ENCODE results near the gene SLC7A14.

The SLC7A14 gene

DNA sequence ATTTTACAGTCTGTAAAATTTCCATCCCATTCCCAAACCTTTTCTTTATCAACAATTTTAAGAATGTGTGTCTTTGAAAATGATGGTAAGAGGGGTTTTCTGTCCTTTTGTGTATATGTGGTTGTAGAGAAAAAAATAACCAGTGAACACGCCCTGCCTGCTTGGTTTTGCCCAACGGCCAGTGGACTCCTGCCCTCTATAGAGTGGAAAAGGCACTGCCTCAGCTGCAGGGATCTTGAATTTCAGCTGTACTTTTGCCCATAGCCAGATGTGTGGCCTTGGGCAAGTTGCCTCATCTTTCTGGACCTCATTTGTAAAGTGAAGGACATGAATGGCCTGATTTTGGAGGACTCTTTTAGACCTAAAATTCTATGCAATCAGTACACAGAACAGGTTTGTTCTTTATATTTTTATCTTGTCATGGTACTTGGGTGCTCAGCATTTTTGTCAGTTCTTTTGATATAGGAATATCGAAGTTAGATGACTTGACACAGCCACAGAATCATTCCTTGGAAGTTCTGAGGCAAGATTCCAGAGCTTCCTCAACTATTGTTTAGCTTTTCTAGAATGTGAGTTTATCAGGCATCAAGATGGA, 86.2 kb downstream of the SLC7A14 start:
- Mint-ChIP-seq H3K27me3 (peaks cover 2% of the 10 kb centered on the region), H3K27ac (no peak overlapping the region), H3K36me3 (no peaks in the 10 kb centered on the region), H3K4me3 (no peak overlapping the region), H3K9me3 (no peaks in the 10 kb centered on the region), H3K4me1 (no peaks in the 10 kb centered on the region)

DNA sequence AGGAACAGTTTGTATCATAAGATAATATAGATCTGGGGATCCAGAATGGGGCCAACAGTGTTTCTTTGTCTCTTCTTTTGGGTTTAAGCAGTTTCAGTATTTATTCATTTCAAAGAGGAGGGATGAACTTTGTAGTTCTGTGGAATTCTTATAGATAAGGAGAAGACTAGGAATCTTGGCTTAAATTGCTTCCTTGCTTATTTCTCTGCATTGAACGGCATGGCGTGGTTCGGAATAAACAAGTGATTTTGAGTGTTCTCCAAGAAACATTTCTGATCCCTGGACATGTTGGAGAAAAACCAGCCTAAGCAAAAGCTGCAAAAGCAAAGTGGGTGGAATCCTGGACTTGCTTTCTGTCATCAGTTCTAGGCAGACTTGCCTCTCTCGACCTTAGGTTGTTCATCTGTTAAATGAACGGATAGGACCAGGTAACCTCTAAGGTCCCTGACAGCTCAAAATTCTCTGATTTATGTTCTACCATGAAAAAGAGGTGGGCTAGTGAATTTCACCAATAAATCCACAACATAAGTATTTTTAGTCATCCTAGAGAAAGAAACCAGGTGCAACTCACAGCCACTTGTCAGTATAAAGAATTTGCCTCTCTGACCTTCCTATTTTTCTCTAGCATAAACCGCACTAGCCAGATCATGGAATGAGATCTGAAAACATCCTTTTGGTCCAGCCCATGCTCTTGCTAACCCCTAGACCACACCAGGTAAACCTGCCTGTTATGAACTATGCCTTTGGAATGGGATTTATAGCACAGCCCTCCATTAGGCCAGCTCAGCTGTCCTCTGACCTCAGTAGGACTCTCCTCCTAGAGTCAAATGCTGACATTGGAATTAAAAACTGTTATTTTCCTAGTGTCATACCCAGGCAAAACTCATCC, 88.4 kb downstream of the SLC7A14 start:
- Mint-ChIP-seq H3K4me3 (no peak overlapping the region), H3K4me1 (no peaks in the 10 kb centered on the region), H3K36me3 (no peaks in the 10 kb centered on the region), H3K27ac (no peak overlapping the region), H3K27me3 (peaks cover 2% of the 10 kb centered on the region), H3K9me3 (no peaks in the 10 kb centered on the region)

- Mint-ChIP-seq H3K36me3 (no peaks in the 10 kb centered on the region), H3K4me1 (no peaks in the 10 kb centered on the region), H3K27me3 (peaks cover 2% of the 10 kb centered on the region), H3K27ac (no peak overlapping the region), H3K9me3 (no peaks in the 10 kb centered on the region), H3K4me3 (no peak overlapping the region)
These were observed 89.1 kb downstream of the SLC7A14 start for GRCh38 chr3:170496868-170497140.

DNA sequence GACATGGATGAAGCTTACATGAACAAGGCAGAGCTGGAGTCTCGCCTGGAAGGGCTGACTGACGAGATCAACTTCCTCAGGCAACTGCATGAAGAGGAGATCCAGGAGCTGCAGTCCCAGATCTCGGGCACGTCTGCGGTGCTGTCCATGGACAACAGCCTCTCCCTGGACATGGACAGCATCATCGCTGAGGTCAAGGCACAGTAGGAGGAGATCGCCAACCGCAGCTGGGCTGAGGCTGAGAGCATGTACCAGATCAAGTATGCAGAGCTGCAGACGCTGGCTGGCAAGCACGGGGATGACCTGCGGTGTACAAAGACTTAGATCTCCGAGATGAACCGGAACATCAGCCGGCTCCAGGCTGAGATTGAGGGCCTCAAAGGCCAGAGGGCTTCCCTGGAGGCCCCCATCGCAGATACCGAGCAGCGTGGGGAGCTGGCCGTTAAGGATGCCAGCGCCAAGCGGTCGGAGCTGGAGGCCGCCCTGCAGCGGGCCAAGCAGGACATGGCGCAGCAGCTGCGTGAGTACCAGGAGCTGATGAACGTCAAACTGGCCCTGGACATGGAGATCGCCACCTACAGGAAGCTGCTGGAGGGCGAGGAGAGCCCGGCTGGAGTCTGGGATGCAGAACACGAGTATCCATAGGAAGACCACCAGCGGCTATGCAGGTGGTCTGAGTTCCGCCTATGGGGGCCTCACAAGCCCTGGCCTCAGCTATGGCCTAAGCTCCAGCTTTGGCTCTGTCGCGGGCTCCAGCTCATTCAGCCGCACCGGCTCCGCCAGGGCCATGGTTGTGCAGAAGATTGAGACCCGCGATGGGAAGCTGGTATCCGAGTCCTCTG, 89.6 kb downstream of the SLC7A14 start:
- Mint-ChIP-seq H3K4me1 (no peaks in the 10 kb centered on the region), H3K4me3 (no peak overlapping the region), H3K27ac (no peak overlapping the region), H3K9me3 (no peaks in the 10 kb centered on the region), H3K36me3 (no peaks in the 10 kb centered on the region), H3K27me3 (peaks cover 2% of the 10 kb centered on the region)

GRCh38 chr3:170494766-170495165, 91.1 kb downstream of the SLC7A14 start:
- Mint-ChIP-seq H3K27me3 (peaks cover 2% of the 10 kb centered on the region), H3K27ac (no peak overlapping the region), H3K4me1 (no peaks in the 10 kb centered on the region)

DNA sequence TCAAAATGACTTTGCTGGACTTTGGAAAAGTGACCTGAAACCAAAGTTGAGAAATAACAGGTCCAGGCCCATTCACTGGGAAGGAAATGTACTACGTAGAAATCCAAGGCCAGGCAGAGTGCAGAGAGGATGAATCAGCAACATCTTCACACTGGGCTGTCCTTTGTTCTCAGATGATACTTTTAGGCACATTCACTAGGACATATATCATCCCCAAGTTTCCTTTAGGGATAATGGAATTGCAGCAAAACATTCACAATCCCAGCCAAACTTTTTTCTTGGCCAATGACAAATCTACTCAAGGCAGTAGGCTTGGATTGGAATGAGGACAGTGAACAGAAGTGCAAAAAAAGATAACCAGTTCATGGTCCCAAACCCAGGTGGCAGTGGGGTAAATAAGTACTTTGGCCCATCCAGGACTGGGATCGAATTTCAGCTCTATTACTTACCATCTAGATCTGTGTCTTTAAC, 92.1 kb downstream of the SLC7A14 start:
- Mint-ChIP-seq H3K36me3 (no peaks in the 10 kb centered on the region), H3K4me3 (no peak overlapping the region), H3K27ac (no peak overlapping the region), H3K4me1 (no peaks in the 10 kb centered on the region), H3K9me3 (no peaks in the 10 kb centered on the region), H3K27me3 (peaks cover 2% of the 10 kb centered on the region)

More at GRCh38 chr3:170494766-170495165, 91.1 kb downstream of the SLC7A14 start:
- Mint-ChIP-seq H3K36me3 (no peaks in the 10 kb centered on the region), H3K9me3 (no peaks in the 10 kb centered on the region), H3K4me3 (no peak overlapping the region)

DNA sequence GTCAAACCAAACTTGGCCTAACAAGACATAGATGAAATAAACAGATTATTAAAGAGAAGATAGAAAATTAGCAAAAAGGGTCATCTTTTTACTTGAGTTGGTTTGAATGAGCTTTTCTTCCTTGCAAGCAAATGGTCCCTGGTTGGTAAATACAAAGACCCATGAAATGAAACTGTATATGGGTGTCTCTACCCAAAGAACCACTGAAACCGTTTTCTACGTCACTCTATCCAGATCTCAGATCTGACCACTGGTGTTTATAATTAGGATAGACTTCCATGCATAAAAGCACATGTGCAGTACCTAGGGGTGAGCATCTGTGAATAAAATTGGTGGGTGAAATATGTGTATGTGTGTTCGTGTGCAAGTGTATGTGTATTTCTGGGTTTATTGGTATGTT, 94.0 kb downstream of the SLC7A14 start:
- no peak overlapping the region for H3K27ac Mint-ChIP-seq
- H3K9me3 Mint-ChIP-seq, result no peaks in the 10 kb centered on the region
- H3K4me1 Mint-ChIP-seq, result no peaks in the 10 kb centered on the region
- H3K36me3 Mint-ChIP-seq, result no peaks in the 10 kb centered on the region
- no peak overlapping the region for H3K4me3 Mint-ChIP-seq
- no peaks in the 10 kb centered on the region for H3K27me3 Mint-ChIP-seq

DNA sequence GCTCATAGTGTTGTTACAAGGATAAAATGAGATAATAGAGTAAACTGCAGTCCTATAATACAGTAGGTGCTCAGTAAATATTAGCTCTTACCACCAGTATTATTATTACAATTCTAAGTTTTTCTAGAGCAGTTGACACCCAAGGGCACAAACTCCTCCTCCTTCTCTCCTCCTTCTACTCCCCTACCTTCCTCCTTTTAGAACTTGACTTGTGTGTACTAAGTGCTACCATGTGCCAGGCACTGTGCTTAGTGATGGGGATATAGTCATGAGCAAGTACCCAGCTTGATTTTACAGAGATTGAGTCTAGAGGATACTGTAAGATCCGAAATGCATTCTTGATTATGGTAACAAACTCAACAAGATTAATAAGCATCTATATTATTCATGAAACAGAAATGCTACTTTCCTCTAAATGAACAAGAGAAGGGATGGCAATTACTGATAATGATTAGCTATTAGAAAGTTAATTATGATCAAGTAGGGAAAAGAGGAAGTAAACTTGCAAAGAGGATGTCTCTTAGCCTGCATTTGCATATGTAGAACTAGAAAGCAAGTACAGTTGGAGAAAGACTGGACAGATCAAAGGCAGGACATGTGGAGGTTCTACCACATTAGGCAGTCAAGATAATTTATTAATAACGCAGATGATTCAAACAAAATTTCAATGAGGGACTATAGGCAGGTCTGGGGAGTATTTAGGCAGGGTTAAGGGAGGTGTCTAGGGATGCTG, 94.9 kb downstream of the SLC7A14 start:
- Mint-ChIP-seq H3K4me3 (no peak overlapping the region), H3K36me3 (no peaks in the 10 kb centered on the region), H3K27me3 (no peaks in the 10 kb centered on the region), H3K27ac (no peak overlapping the region), H3K9me3 (no peaks in the 10 kb centered on the region), H3K4me1 (no peaks in the 10 kb centered on the region)

DNA sequence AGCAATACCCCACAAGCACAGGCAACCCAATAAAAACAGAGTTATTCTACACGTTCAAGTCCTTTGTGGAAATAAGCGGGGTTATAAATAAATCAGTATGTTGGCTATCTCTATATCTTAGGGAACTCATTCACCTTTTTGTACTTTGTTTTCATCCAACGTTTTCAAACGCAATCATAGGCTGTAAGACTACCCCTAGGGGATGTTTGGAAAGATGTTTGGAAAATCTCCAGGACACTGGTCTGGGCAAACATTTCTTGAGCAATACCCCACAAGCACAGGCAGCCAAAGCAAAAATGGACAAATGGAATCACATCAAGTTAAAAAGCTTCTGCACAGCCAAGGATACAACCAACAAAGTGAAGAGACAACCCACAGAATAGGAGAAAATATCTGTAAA, 97.1 kb downstream of the SLC7A14 start:
- no peak overlapping the region for H3K27ac Mint-ChIP-seq
- H3K27me3 Mint-ChIP-seq, result no peaks in the 10 kb centered on the region
- H3K4me3 Mint-ChIP-seq, result no peak overlapping the region
- no peaks in the 10 kb centered on the region for H3K4me1 Mint-ChIP-seq
- H3K9me3 Mint-ChIP-seq, result no peaks in the 10 kb centered on the region
- H3K36me3 Mint-ChIP-seq, result no peaks in the 10 kb centered on the region

DNA sequence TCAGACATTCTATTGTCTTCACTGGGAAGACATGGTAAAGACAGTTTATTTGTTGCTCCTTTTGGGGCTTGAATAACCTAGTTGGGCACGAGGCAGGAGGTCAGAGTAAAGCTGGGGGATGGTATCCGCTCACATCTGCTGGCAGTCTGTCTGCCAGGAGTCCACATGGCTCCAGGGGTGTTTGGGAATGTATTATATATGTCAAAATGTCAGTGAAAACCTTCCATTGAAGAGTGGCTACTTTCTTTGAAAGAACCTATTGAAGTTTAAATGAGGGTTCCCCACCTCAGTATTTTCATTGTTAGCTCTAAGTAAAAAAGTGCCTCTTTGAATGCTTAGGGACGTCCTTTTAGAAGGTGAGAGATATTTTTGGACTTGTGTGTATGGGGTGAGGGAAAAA, 98.8 kb downstream of the SLC7A14 start:
- no peak overlapping the region for H3K4me3 Mint-ChIP-seq
- no peaks in the 10 kb centered on the region for H3K27me3 Mint-ChIP-seq
- H3K4me1 Mint-ChIP-seq, result no peaks in the 10 kb centered on the region
- no peak overlapping the region for H3K27ac Mint-ChIP-seq
- H3K36me3 Mint-ChIP-seq, result no peaks in the 10 kb centered on the region
- H3K9me3 Mint-ChIP-seq, result no peaks in the 10 kb centered on the region

GRCh38 chr3:170486398-170486797, 99.5 kb downstream of the SLC7A14 start:
- no peaks in the 10 kb centered on the region for H3K36me3 Mint-ChIP-seq
- H3K4me3 Mint-ChIP-seq, result no peak overlapping the region
- H3K27me3 Mint-ChIP-seq, result no peaks in the 10 kb centered on the region
- H3K27ac Mint-ChIP-seq, result no peak overlapping the region
- no peaks in the 10 kb centered on the region for H3K9me3 Mint-ChIP-seq
- H3K4me1 Mint-ChIP-seq, result no peaks in the 10 kb centered on the region

GRCh38 chr3:170485696-170486095, 100.2 kb downstream of the SLC7A14 start:
- Mint-ChIP-seq H3K4me3 (no peak overlapping the region), H3K27me3 (no peaks in the 10 kb centered on the region), H3K27ac (no peak overlapping the region), H3K4me1 (no peaks in the 10 kb centered on the region), H3K9me3 (no peaks in the 10 kb centered on the region), H3K36me3 (no peaks in the 10 kb centered on the region)

GRCh38 chr3:170485294-170485693, 100.6 kb downstream of the SLC7A14 start:
- H3K36me3 Mint-ChIP-seq, result no peaks in the 10 kb centered on the region
- H3K27me3 Mint-ChIP-seq, result no peaks in the 10 kb centered on the region
- H3K4me1 Mint-ChIP-seq, result no peaks in the 10 kb centered on the region
- H3K4me3 Mint-ChIP-seq, result no peak overlapping the region
- no peak overlapping the region for H3K27ac Mint-ChIP-seq
- no peaks in the 10 kb centered on the region for H3K9me3 Mint-ChIP-seq

DNA sequence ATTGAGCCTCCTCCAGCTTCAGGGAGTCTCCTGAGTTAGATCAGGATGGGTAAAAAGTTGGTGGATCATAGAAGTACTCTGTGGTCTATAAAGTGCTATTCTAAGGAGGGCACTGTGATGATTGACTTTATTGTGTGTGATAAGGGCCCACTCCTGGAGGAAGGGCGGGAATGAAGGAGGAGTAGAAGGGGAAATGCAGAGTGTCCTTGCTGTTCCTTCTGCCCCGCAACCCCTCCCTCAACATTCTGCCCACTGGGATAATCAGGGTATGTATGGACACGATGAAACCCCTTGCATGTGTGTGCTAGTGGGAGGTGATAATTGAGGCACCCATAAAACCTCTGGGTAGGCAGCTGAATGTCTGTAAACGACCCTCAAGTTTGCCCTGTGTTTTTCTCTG, 101.0 kb downstream of the SLC7A14 start:
- Mint-ChIP-seq H3K4me3 (no peak overlapping the region), H3K9me3 (no peaks in the 10 kb centered on the region), H3K27ac (no peak overlapping the region), H3K4me1 (no peaks in the 10 kb centered on the region), H3K36me3 (no peaks in the 10 kb centered on the region), H3K27me3 (no peaks in the 10 kb centered on the region)

GRCh38 chr3:170483485-170484262, 102.2 kb downstream of the SLC7A14 start:
- peaks cover 2% of the 10 kb centered on the region for H3K27me3 Mint-ChIP-seq
- H3K4me1 Mint-ChIP-seq, result no peaks in the 10 kb centered on the region
- no peaks in the 10 kb centered on the region for H3K36me3 Mint-ChIP-seq

More at GRCh38 chr3:170483485-170484262, 102.2 kb downstream of the SLC7A14 start:
- Mint-ChIP-seq H3K9me3 (no peaks in the 10 kb centered on the region), H3K4me3 (no peak overlapping the region), H3K27ac (no peak overlapping the region)
